ENCODE data around the gene OXSR1. TPM values are rescaled to one million over a fixed set of nuclear protein-coding genes. Genes with fewer than 3 reads are reported as not detected.

OXSR1 gene
- total and polyA plus RNA-seq, 2 of the 13 experiments (the other 11 are each of a cell fraction or from before 2014, with no cell fraction given), result 27.4 to 32.6 TPM

DNA sequence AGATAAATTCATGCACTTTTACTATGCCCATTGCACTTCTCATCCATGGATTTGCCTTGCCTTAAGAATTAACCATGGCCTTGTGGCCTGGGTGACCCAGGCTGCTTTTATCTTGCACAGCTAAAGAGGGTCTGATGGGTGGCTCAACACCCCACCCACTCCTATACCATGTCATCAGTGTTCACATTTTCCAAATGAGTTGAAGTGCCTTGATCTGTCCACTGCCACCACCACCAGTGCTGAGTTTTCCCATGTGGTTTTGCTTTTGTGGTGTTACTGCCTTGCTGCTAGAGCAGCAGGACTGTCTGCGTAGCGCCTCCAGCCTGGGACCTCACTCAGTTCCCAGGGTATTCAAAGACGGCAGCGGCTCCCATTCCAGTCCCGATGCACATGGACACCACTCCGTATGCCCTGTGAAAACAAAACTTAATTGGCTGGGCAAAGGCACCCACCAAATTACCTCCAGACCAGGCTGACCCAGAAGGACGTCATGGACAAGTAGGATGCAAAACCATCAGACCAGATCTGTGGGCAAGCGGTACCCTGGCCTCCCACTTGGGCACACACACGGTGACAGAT is 42.5 kb upstream of the OXSR1 start:
- 96% methylated on average over 7 of the region's 9 CpGs for WGBS (ENCODE audit: low lambda C conversion rate)
- Histone ChIP-seq H3K9me3 (ENCODE audit: low read length) (no peaks in the 10 kb centered on the region), H2AFZ (ENCODE audit: low read length) (no peak overlapping the region), H3K27ac (ENCODE audit: extremely low read length, insufficient read depth, low read length) (no peak overlapping the region), H3K79me2 (ENCODE audit: insufficient read depth, low read length) (peaks cover 13% of the 10 kb centered on the region), H3K9ac (ENCODE audit: insufficient read depth, low read depth, low read length) (no peak overlapping the region), H3K36me3 (replicated peaks in 1 of 2; ENCODE audit: control insufficient read depth in 1 of 2, insufficient read depth in 2 of 2, low read length in 2 of 2) (peaks cover 39 to 77% of the 10 kb centered on the region in 2 experiments), H3K27me3 (ENCODE audit: control insufficient read depth in 1 of 2, insufficient read depth in 2 of 2, low read length in 2 of 2) (no peaks in the 10 kb centered on the region), H3K4me3 (replicated peaks in 1 of 3; ENCODE audit: insufficient read depth in 1 of 3, low read depth in 2 of 3, low read length in 3 of 3) (no peak overlapping the region), H4K20me1 (ENCODE audit: insufficient read depth, low read length) (peaks cover 53% of the 10 kb centered on the region), H3K4me2 (ENCODE audit: low read depth, low read length) (no peak overlapping the region), H3K4me1 (ENCODE audit: insufficient read depth, low read length) (peaks cover 58% of the 10 kb centered on the region)
- POLR2A ChIA-PET, result interaction anchor here (7.7 to 8.0 kb wide), 2 partner anchors 8 to 16 kb away, joined by 64 to 87 read pairs; partner anchors contain the start of genes ACAA1 and MYD88
- TF ChIP-seq CREB1 (IDR thresholded peaks at IDR 0.05) (no peak), CREB1 (CRISPR knock-in tag; IDR thresholded peaks at IDR 0.05) (no peak), ZNF713 (CRISPR knock-in tag; IDR thresholded peaks at IDR 0.05) (no peak), SNAPC2 (CRISPR knock-in tag; IDR thresholded peaks at IDR 0.05) (no peak), FLYWCH1 (CRISPR knock-in tag; IDR thresholded peaks at IDR 0.05) (no peak)
- ATAC-seq (no peak), DNase-seq (ENCODE audit: low spot score) (no peak), FAIRE-seq (no peak)
- no TSS peak for BruUV-seq (replicated peaks)
- in situ Hi-C loops (cut with HindIII; ENCODE audit: extremely low pct_ligation_motif_present, low pct_unique_long_range_greater_than_20kb) (no loop called here), intact Hi-C loops (cut with micrococcal nuclease; ENCODE audit: unreplicated experiment) (no loop called here)
- CTCF ChIA-PET (ENCODE audit: low intra/inter-chr PET ratio, low total read pairs), result no interaction called here

- BruUV-seq (replicated peaks), result no TSS peak
- peak; percentile 35; the same call in 1 of the 2 replicates for TF ChIP-seq RBFOX2 (IDR thresholded peaks at IDR 0.05; ENCODE audit: low read depth, low read length)
- TF ChIP-seq, protein P1, sequence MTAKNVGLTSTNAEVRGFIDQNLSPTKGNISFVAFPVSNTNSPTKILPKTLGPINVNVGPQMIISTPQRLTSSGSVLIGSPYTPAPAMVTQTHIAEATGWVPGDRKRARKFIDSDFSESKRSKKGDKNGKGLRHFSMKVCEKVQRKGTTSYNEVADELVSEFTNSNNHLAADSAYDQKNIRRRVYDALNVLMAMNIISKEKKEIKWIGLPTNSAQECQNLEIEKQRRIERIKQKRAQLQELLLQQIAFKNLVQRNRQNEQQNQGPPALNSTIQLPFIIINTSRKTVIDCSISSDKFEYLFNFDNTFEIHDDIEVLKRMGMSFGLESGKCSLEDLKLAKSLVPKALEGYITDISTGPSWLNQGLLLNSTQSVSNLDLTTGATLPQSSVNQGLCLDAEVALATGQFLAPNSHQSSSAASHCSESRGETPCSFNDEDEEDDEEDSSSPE (CRISPR knock-in tag; IDR thresholded peaks at IDR 0.05), result no peak
- DNase-seq (ENCODE audit: low spot score), result no peak
- H3K4me2 ChIP-seq (ENCODE audit: low read depth, low read length), result no peak overlapping the region
- H3K27ac ChIP-seq (ENCODE audit: extremely low read length, insufficient read depth, low read length), result no peak overlapping the region
- H3K79me2 ChIP-seq (ENCODE audit: insufficient read depth, low read length), result peaks cover 22% of the 10 kb centered on the region
- no peak overlapping the region for H2AFZ ChIP-seq (ENCODE audit: low read length)
- H4K20me1 ChIP-seq (ENCODE audit: insufficient read depth, low read length), result peaks cover 56% of the 10 kb centered on the region
- peaks cover 75% of the 10 kb centered on the region for H3K4me1 ChIP-seq (ENCODE audit: insufficient read depth, low read length)
- no peak for FAIRE-seq
- CTCF ChIA-PET (ENCODE audit: low intra/inter-chr PET ratio, low total read pairs), result no interaction called here
- peaks cover 49 to 92% of the 10 kb centered on the region in 2 experiments for H3K36me3 ChIP-seq (replicated peaks in 1 of 2; ENCODE audit: control insufficient read depth in 1 of 2, insufficient read depth in 2 of 2, low read length in 2 of 2)
- WGBS (ENCODE audit: low lambda C conversion rate), result 94% methylated on average over 7 of the region's 7 CpGs
- H3K27me3 ChIP-seq (ENCODE audit: control insufficient read depth in 1 of 2, insufficient read depth in 2 of 2, low read length in 2 of 2), result no peaks in the 10 kb centered on the region
- H3K9me3 ChIP-seq (ENCODE audit: low read length), result no peaks in the 10 kb centered on the region
- no peak for ATAC-seq
- H3K9ac ChIP-seq (ENCODE audit: insufficient read depth, low read depth, low read length), result no peak overlapping the region
- no peak overlapping the region for H3K4me3 ChIP-seq (replicated peaks in 1 of 3; ENCODE audit: insufficient read depth in 1 of 3, low read depth in 2 of 3, low read length in 3 of 3)
- intact Hi-C loops (cut with micrococcal nuclease; ENCODE audit: unreplicated experiment) (no loop called here), in situ Hi-C loops (cut with HindIII; ENCODE audit: extremely low pct_ligation_motif_present, low pct_unique_long_range_greater_than_20kb) (loop anchor here (25.0 kb wide), 1 partner anchor 338 kb away; the partner anchor contains the start of gene ACVR2B)
- POLR2A ChIA-PET, result interaction anchor here (2.1 kb wide), 1 partner anchor 9 kb away, joined by 12 read pairs; no protein-coding TSS in a partner anchor
These were observed 40.8 kb upstream of the OXSR1 start for GRCh38 chr3:38124324-38125122.
